GM12878 (cell line): ENCODE measurements around the gene ZNF17. TPM values are rescaled to one million over a fixed set of nuclear protein-coding genes. Genes with fewer than 3 reads are reported as not detected.

Experiments
- ATAC-seq: fragments of 200-7000 bp; cut with Tn5 transposase; 3 replicates; pipeline ENCODE4 v1.9.1; 2020; ENCODE audit warnings: mild to moderate bottlenecking, moderate library complexity
- BruUV-seq: library from RNA; stranded (reverse); fragments of 400-500 nt; replicated peaks from 2 replicates; lab custom pipeline; 2021; lab: Mats Ljungman, UMichigan
- CTCF ChIA-PET: fragments of 300-600 bp; sonication (Branson Sonifier 250); formaldehyde crosslinking; extraction: SDS; loops from one replicate; lab custom pipeline; 2021; ENCODE audit warnings: inconsistent platforms; lab: Yijun Ruan, JAX
- POLR2A ChIA-PET: fragments of 350-600 bp; formaldehyde crosslinking; extraction: SDS; loops from one replicate; lab custom pipeline; 2021; ENCODE audit warnings: inconsistent platforms; lab: Charles Lee
- RAD21 ChIA-PET: fragments of 300-600 bp; sonication (Branson Sonifier 250); formaldehyde crosslinking; loops from one replicate; lab custom pipeline; 2023; ENCODE audit warnings: antibody characterized with exemption; ENCODE audit not compliant: unreplicated experiment; lab: Charles Lee
- SMC1A ChIA-PET: fragments of 300-600 bp; sonication (Branson Sonifier 250); formaldehyde crosslinking; loops from one replicate; lab custom pipeline; 2023; ENCODE audit not compliant: unreplicated experiment, uncharacterized antibody; lab: Charles Lee
- DNase-seq: peaks from one replicate; pipeline ENCODE4 v3.0.0-alpha.2; 2011; ENCODE audit warnings: low read depth, low spot score
- FAIRE-seq: peaks from 3 replicates; lab custom pipeline; 2011; peaks lifted over from hg19 to GRCh38; lab: Jason Lieb, UNC
- H2AFZ ChIP-seq: 2 replicates; pipeline ENCODE4 v1.6.0; 2011; ENCODE audit warnings: low read depth, low read length, control low read depth; ENCODE audit not compliant: control insufficient read depth
- H3K27ac ChIP-seq: 2 replicates; pipeline ENCODE4 v1.5.1; 2011; ENCODE audit warnings: control low read depth; ENCODE audit not compliant: control insufficient read depth, insufficient read depth
- H3K27me3 ChIP-seq, 2 experiments: replicated peaks in 1 of 2; 2 replicates each; pipeline versions ENCODE4 v1.6.0 to v1.6.1; 2011; ENCODE audit warnings: low read length in 1 of 2; ENCODE audit not compliant: control insufficient read depth in 2 of 2, insufficient read depth in 2 of 2
- H3K36me3 ChIP-seq, 2 experiments: 2 replicates each; pipeline ENCODE4 v1.5.1; 2011; ENCODE audit warnings: low read length in 1 of 2; ENCODE audit not compliant: control insufficient read depth in 2 of 2, insufficient read depth in 2 of 2
- H3K4me1 ChIP-seq: 2 replicates; pipeline ENCODE4 v1.6.1; 2011; ENCODE audit warnings: mild to moderate bottlenecking, low read length, moderate library complexity, mixed read lengths; ENCODE audit not compliant: control insufficient read depth, insufficient read depth
- H3K4me2 ChIP-seq: 2 replicates; pipeline ENCODE4 v1.6.0; 2011; ENCODE audit warnings: control low read depth; ENCODE audit not compliant: control insufficient read depth, insufficient read depth
- H3K4me3 ChIP-seq: fragments of 200-600 bp; sonication (generic); 2 replicates; pipeline ENCODE4 v1.5.1; 2016
- H3K79me2 ChIP-seq: 2 replicates; pipeline ENCODE4 v1.6.0; 2011; ENCODE audit warnings: low read length; ENCODE audit not compliant: control insufficient read depth, insufficient read depth
- H3K9ac ChIP-seq: 2 replicates; pipeline ENCODE4 v1.8.0; 2011; ENCODE audit warnings: low read length, control low read depth, mixed read lengths; ENCODE audit not compliant: control insufficient read depth, insufficient read depth
- H3K9me3 ChIP-seq: replicated peaks from 3 replicates; pipeline ENCODE4 v1.5.1; 2011; ENCODE audit warnings: mild to moderate bottlenecking, low read length; ENCODE audit not compliant: control insufficient read depth, insufficient read depth
- H4K20me1 ChIP-seq: 2 replicates; pipeline ENCODE4 v1.6.0; 2011; ENCODE audit not compliant: control insufficient read depth, insufficient read depth
- ATF3 ChIP-seq: IDR thresholded peaks from 2 replicates; pipeline ENCODE4 v1.6.1; 2011; ENCODE audit warnings: low read depth, mild to moderate bottlenecking, low read length, moderate library complexity, borderline replicate concordance; ENCODE audit errors: extremely low read depth
- BACH1 ChIP-seq: fragments of 450-650 bp; IDR thresholded peaks from 2 replicates; pipeline ENCODE4 v1.6.1; 2017; ENCODE audit warnings: mild to moderate bottlenecking, borderline replicate concordance
- CEBPB ChIP-seq, 2 experiments: fragments of 150-350 bp in 1 of 2; IDR thresholded peaks; 2 replicates each; pipeline ENCODE4 v1.6.1; 2012 to 2014; ENCODE audit warnings: low read depth in 2 of 2, low read length in 2 of 2, borderline replicate concordance in 1 of 2, inconsistent platforms in 1 of 2
- CREM ChIP-seq: IDR thresholded peaks from 2 replicates; pipeline ENCODE4 v1.6.1; 2014; ENCODE audit warnings: antibody characterized with exemption, low read depth
- E2F4 ChIP-seq: IDR thresholded peaks from 2 replicates; pipeline ENCODE4 v1.6.1; 2012; ENCODE audit warnings: low read depth, low read length, improper control_type of control experiment
- EED ChIP-seq: sonication (generic); IDR thresholded peaks from 2 replicates; pipeline ENCODE4 v1.6.1; 2016; ENCODE audit warnings: antibody characterized with exemption, low read depth
- EP300 ChIP-seq, 2 experiments: fragments of 150-350 bp in 1 of 2; IDR thresholded peaks; 2 replicates each; pipeline ENCODE4 v1.6.1; 2011 to 2012; ENCODE audit warnings: low read depth in 2 of 2, low read length in 2 of 2, borderline replicate concordance in 1 of 2, improper control_type of control experiment in 1 of 2, inconsistent platforms in 1 of 2; ENCODE audit not compliant: control insufficient read depth in 1 of 2
- RBBP5 ChIP-seq: fragments of 200-600 bp; sonication (generic); conservative IDR thresholded peaks from 2 replicates; pipeline ENCODE4 v1.6.1; 2016
- STAT3 ChIP-seq: IDR thresholded peaks from 2 replicates; pipeline ENCODE4 v1.6.1; 2011; ENCODE audit warnings: low read depth, low read length, improper control_type of control experiment
- TBL1XR1 ChIP-seq: IDR thresholded peaks from 2 replicates; pipeline ENCODE4 v1.6.1; 2012; ENCODE audit warnings: low read depth, low read length, improper control_type of control experiment
- ZBED1 ChIP-seq: IDR thresholded peaks from 2 replicates; pipeline ENCODE4 v1.6.1; 2016; ENCODE audit warnings: borderline replicate concordance
- ZBTB33 ChIP-seq: fragments of 450-650 bp; IDR thresholded peaks from 2 replicates; pipeline ENCODE4 v1.6.1; 2017; ENCODE audit warnings: mild to moderate bottlenecking
- ZBTB4 ChIP-seq: fragments of 450-650 bp; formaldehyde crosslinking; IDR thresholded peaks from 2 replicates; pipeline ENCODE4 v1.4.0; 2022; ENCODE audit warnings: mild to moderate bottlenecking, moderate library complexity
- ZNF207 ChIP-seq: fragments of 450-650 bp; IDR thresholded peaks from 2 replicates; pipeline ENCODE4 v1.6.1; 2014; ENCODE audit warnings: antibody characterized with exemption, mild to moderate bottlenecking, borderline replicate concordance
- ZNF24 ChIP-seq: fragments of 450-650 bp; IDR thresholded peaks from 2 replicates; pipeline ENCODE4 v1.6.1; 2017; ENCODE audit warnings: antibody characterized with exemption, mild to moderate bottlenecking
- ZNF384 ChIP-seq: IDR thresholded peaks from 2 replicates; pipeline ENCODE4 v1.6.1; 2012; ENCODE audit warnings: low read depth, mild to moderate bottlenecking, low read length, improper control_type of control experiment, borderline replicate concordance
- ZNF622 ChIP-seq: fragments of 450-650 bp; IDR thresholded peaks from 2 replicates; pipeline ENCODE4 v1.6.1; 2017; ENCODE audit warnings: mild to moderate bottlenecking, inconsistent platforms
- WGBS: methylation state at CpG from one replicate; pipeline ENCODE4 v1.1.6; 2016; ENCODE audit warnings: low lambda C conversion rate; ENCODE audit not compliant: insufficient replicate concordance, insufficient coverage; ENCODE audit errors: missing lambda C conversion rate; 5-methylcytosine and 5-hydroxymethylcytosine counted together
- in situ Hi-C: fragments of 300-500 bp; cut with MboI; formaldehyde crosslinking; loops from 9 replicates; pipeline ENCODE4 v1.14.3; 2018; ENCODE audit warnings: mixed read lengths
- intact Hi-C: fragments of 100-400 bp; cut with micrococcal nuclease; formaldehyde crosslinking; loops from one replicate; pipeline ENCODE4 v1.14.2; 2022; ENCODE audit not compliant: unreplicated experiment
- polyA plus RNA-seq, 11 experiments: library from polyadenylated mRNA; depleted of rRNA in 4 of 11; unstranded in 6 of 11; stranded (reverse) in 5 of 11; fragments of >200 nt; fragmentation: Nextera tagmentation in 4 of 11; fragmentation: Illumina TruSeq in 1 of 11; extraction: Ambion mirVana in 4 of 11; extraction: Trizol in 1 of 11; gene quantifications; 1 replicate in 1 of 11; 2 replicates in 10 of 11; pipeline versions ENCODE4 v1.2.1 to v1.2.3, GENCODE V29; 2011 to 2016; ENCODE audit warnings: inconsistent platforms in 2 of 11, missing spikeins in 2 of 11, low read depth in 1 of 11
- total RNA-seq, 4 experiments: library from RNA; depleted of rRNA in 3 of 4; stranded (reverse); fragments of >200 nt in 3 of 4; fragmentation: Illumina TruSeq in 1 of 4; extraction: Trizol in 1 of 4; gene quantifications; 2 replicates each; pipeline versions ENCODE4 v1.2.1 to v1.2.3, GENCODE V29; 2013 to 2021

Gene ZNF17
- total and polyA plus RNA-seq, 10 of the 15 experiments (the other 5 are each of a cell fraction or from before 2014, with no cell fraction given), result 4.4 to 11.3 (median 7.8) TPM

GRCh38 chr19:57436417-57436816 lies 25.5 kb downstream of the ZNF17 start (continued):
- TF ChIP-seq ZBTB4 (CRISPR knock-in tag) (no peak), ZBTB33 (no peak), ZNF24 (no peak), ZBED1 (no peak), EP300 (IDR thresholded peaks at IDR 0.05; ENCODE audit: borderline replicate concordance in 1 of 2, control insufficient read depth in 1 of 2, low read depth in 2 of 2, low read length in 2 of 2) (no peak), TBL1XR1 (no peak)

GRCh38 chr19:57437931-57438330 lies 27.0 kb downstream of the ZNF17 start:
- Histone ChIP-seq H3K36me3 (peaks cover under 1 to 10% of the 10 kb centered on the region in 2 experiments; a peak in 2 of 4 replicates), H3K4me2 (no peak overlapping the region), H2AFZ (no peak overlapping the region), H3K27ac (no peak overlapping the region), H3K4me1 (peaks cover 5% of the 10 kb centered on the region; the same call in 1 of the 2 replicates), H3K9me3 (peaks cover 8% of the 10 kb centered on the region; the same call in 2 of the 3 replicates), H3K9ac (no peak overlapping the region), H3K27me3 (no peaks in the 10 kb centered on the region), H3K79me2 (peaks cover 19% of the 10 kb centered on the region), H3K4me3 (no peak overlapping the region), H4K20me1 (no peaks in the 10 kb centered on the region; the same call in 1 of the 2 replicates)
- DNase-seq (no peak), FAIRE-seq (no peak), ATAC-seq (no peak)
- ChIA-PET CTCF (no interaction called here), POLR2A (no interaction called here), SMC1A (interaction anchor here (0.6 to 1.3 kb wide), 2 partner anchors 11 to 296 kb away, joined by 3 to 4 read pairs; no protein-coding TSS in a partner anchor), RAD21 (no interaction called here)
- 86% methylated on average over 4 of the region's 4 CpGs for WGBS
- intact Hi-C loops, result no loop called here
- no TSS peak for BruUV-seq
- in situ Hi-C loops, result no loop called here
- TF ChIP-seq TBL1XR1 (no peak), CREM (no peak), CEBPB (IDR thresholded peaks at IDR 0.05; ENCODE audit: borderline replicate concordance in 1 of 2, low read depth in 2 of 2, low read length in 2 of 2) (no peak), STAT3 (no peak), ATF3 (no peak), RBBP5 (no peak), ZNF622 (no peak), E2F4 (no peak), EED (no peak), ZNF384 (no peak), BACH1 (no peak), ZNF207 (no peak)
